ENCODE data around the gene ASCC1. TPM values are rescaled to one million over a fixed set of nuclear protein-coding genes. Genes with fewer than 3 reads are reported as not detected.
"Not testable (repeated sequence)": the region's sequence is repeated elsewhere in the genome, so short reads cannot be mapped to it uniquely, and the experiment has no call there.

Gene ASCC1
- total and polyA plus RNA-seq, 9 donors = 16.2 to 33.0 (median 24.9) TPM

GRCh38 chr10:72223743-72224101 is 7.6 kb upstream of the ASCC1 start:
- no CpG with 5 or more reads among the region's 1 CpG for WGBS (ENCODE audit: insufficient coverage)
- no peaks in the 10 kb centered on the region for H3K9me3 ChIP-seq (replicated peaks; ENCODE audit: control insufficient read depth, low read depth, low read length)
- peak; percentile 42 for DNase-seq
- no peaks in the 10 kb centered on the region for H3K27me3 ChIP-seq (ENCODE audit: control insufficient read depth, insufficient read depth, low read length)
- no peak overlapping the region for H3K4me3 ChIP-seq (ENCODE audit: low read length)
- H3K36me3 ChIP-seq (ENCODE audit: control insufficient read depth, insufficient read depth, low read length) = peaks cover 22% of the 10 kb centered on the region
- no peak overlapping the region for H3K27ac ChIP-seq (ENCODE audit: low read length)
- H3K4me1 ChIP-seq (ENCODE audit: control insufficient read depth, insufficient read depth, low read length) = peaks cover 2% of the 10 kb centered on the region

- Histone ChIP-seq H3K4me3 (ENCODE audit: low read length) (no peak overlapping the region), H3K36me3 (ENCODE audit: control insufficient read depth, insufficient read depth, low read length) (peaks cover 22% of the 10 kb centered on the region), H3K4me1 (ENCODE audit: control insufficient read depth, insufficient read depth, low read length) (peaks cover 8% of the 10 kb centered on the region), H3K27ac (ENCODE audit: low read length) (no peak overlapping the region), H3K27me3 (ENCODE audit: control insufficient read depth, insufficient read depth, low read length) (no peaks in the 10 kb centered on the region), H3K9me3 (replicated peaks; ENCODE audit: control insufficient read depth, low read depth, low read length) (no peaks in the 10 kb centered on the region)
- 100% methylated on average over 1 of the region's 1 CpG for WGBS (ENCODE audit: insufficient coverage)
- no peak for DNase-seq
Observed at GRCh38 chr10:72221278-72221677, 5.2 kb upstream of the ASCC1 start.

GRCh38 chr10:72220637-72221036 is 4.6 kb upstream of the ASCC1 start:
- no peaks in the 10 kb centered on the region for H3K9me3 ChIP-seq (replicated peaks; ENCODE audit: control insufficient read depth, low read depth, low read length)
- peaks cover 8% of the 10 kb centered on the region for H3K4me1 ChIP-seq (ENCODE audit: control insufficient read depth, insufficient read depth, low read length)
- DNase-seq = no peak
- H3K27ac ChIP-seq (ENCODE audit: low read length) = no peak overlapping the region
- peaks cover 22% of the 10 kb centered on the region for H3K36me3 ChIP-seq (ENCODE audit: control insufficient read depth, insufficient read depth, low read length)
- WGBS (ENCODE audit: insufficient coverage) = 100% methylated on average over 2 of the region's 8 CpGs
- H3K4me3 ChIP-seq (ENCODE audit: low read length) = no peak overlapping the region
- H3K27me3 ChIP-seq (ENCODE audit: control insufficient read depth, insufficient read depth, low read length) = no peaks in the 10 kb centered on the region

GRCh38 chr10:72219235-72219814 is 3.2 kb upstream of the ASCC1 start:
- Histone ChIP-seq H3K36me3 (ENCODE audit: control insufficient read depth, insufficient read depth, low read length) (peaks cover 13% of the 10 kb centered on the region), H3K4me1 (ENCODE audit: control insufficient read depth, insufficient read depth, low read length) (peaks cover 14% of the 10 kb centered on the region), H3K9me3 (replicated peaks; ENCODE audit: control insufficient read depth, low read depth, low read length) (no peaks in the 10 kb centered on the region), H3K27me3 (ENCODE audit: control insufficient read depth, insufficient read depth, low read length) (no peaks in the 10 kb centered on the region), H3K4me3 (ENCODE audit: low read length) (no peak overlapping the region), H3K27ac (ENCODE audit: low read length) (no peak overlapping the region)
- no CpG with 5 or more reads among the region's 6 CpGs for WGBS (ENCODE audit: insufficient coverage)
- no peak for DNase-seq

- no peak overlapping the region for H3K4me3 ChIP-seq (ENCODE audit: low read length)
- no peak for DNase-seq
- no CpG with 5 or more reads among the region's 2 CpGs for WGBS (ENCODE audit: insufficient coverage)
- H3K27me3 ChIP-seq (ENCODE audit: control insufficient read depth, insufficient read depth, low read length) = no peaks in the 10 kb centered on the region
- no peak overlapping the region for H3K27ac ChIP-seq (ENCODE audit: low read length)
- peaks cover 7% of the 10 kb centered on the region for H3K36me3 ChIP-seq (ENCODE audit: control insufficient read depth, insufficient read depth, low read length)
- H3K4me1 ChIP-seq (ENCODE audit: control insufficient read depth, insufficient read depth, low read length) = peaks cover 14% of the 10 kb centered on the region
- no peaks in the 10 kb centered on the region for H3K9me3 ChIP-seq (replicated peaks; ENCODE audit: control insufficient read depth, low read depth, low read length)
Observed at GRCh38 chr10:72218726-72219125, 2.6 kb upstream of the ASCC1 start.

GRCh38 chr10:72218325-72218724 is 2.2 kb upstream of the ASCC1 start:
- no peaks in the 10 kb centered on the region for H3K27me3 ChIP-seq (ENCODE audit: control insufficient read depth, insufficient read depth, low read length)
- no peak overlapping the region for H3K4me3 ChIP-seq (ENCODE audit: low read length)
- no peak overlapping the region for H3K27ac ChIP-seq (ENCODE audit: low read length)
- H3K4me1 ChIP-seq (ENCODE audit: control insufficient read depth, insufficient read depth, low read length) = peaks cover 14% of the 10 kb centered on the region
- H3K36me3 ChIP-seq (ENCODE audit: control insufficient read depth, insufficient read depth, low read length) = peaks cover 6% of the 10 kb centered on the region
- no peak for DNase-seq
- no peaks in the 10 kb centered on the region for H3K9me3 ChIP-seq (replicated peaks; ENCODE audit: control insufficient read depth, low read depth, low read length)
- WGBS (ENCODE audit: insufficient coverage) = no CpG with 5 or more reads among the region's 1 CpG

GRCh38 chr10:72211832-72212231 is 4.2 kb downstream of the ASCC1 start:
- not testable (repeated sequence) for H3K4me3 ChIP-seq (ENCODE audit: low read length); H3K27me3 ChIP-seq (ENCODE audit: control insufficient read depth, insufficient read depth, low read length); H3K9me3 ChIP-seq (replicated peaks; ENCODE audit: control insufficient read depth, low read depth, low read length); DNase-seq; H3K4me1 ChIP-seq (ENCODE audit: control insufficient read depth, insufficient read depth, low read length); H3K27ac ChIP-seq (ENCODE audit: low read length)
- 100% methylated on average over 2 of the region's 2 CpGs for WGBS (ENCODE audit: insufficient coverage)
- H3K36me3 ChIP-seq (ENCODE audit: control insufficient read depth, insufficient read depth, low read length) = peaks cover 34% of the 10 kb centered on the region

GRCh38 chr10:72211381-72211780 is 4.7 kb downstream of the ASCC1 start:
- not testable (repeated sequence) for H3K4me3 ChIP-seq (ENCODE audit: low read length); DNase-seq; H3K27ac ChIP-seq (ENCODE audit: low read length); H3K9me3 ChIP-seq (replicated peaks; ENCODE audit: control insufficient read depth, low read depth, low read length); H3K4me1 ChIP-seq (ENCODE audit: control insufficient read depth, insufficient read depth, low read length); H3K27me3 ChIP-seq (ENCODE audit: control insufficient read depth, insufficient read depth, low read length)
- peaks cover 38% of the 10 kb centered on the region for H3K36me3 ChIP-seq (ENCODE audit: control insufficient read depth, insufficient read depth, low read length)
- WGBS (ENCODE audit: insufficient coverage) = 67% methylated on average over 2 of the region's 11 CpGs

- WGBS (ENCODE audit: insufficient coverage) = 58% methylated on average over 1 of the region's 2 CpGs
- H3K27me3 ChIP-seq (ENCODE audit: control insufficient read depth, insufficient read depth, low read length); H3K9me3 ChIP-seq (replicated peaks; ENCODE audit: control insufficient read depth, low read depth, low read length); H3K4me3 ChIP-seq (ENCODE audit: low read length); DNase-seq; H3K4me1 ChIP-seq (ENCODE audit: control insufficient read depth, insufficient read depth, low read length); H3K27ac ChIP-seq (ENCODE audit: low read length): not testable (repeated sequence)
- H3K36me3 ChIP-seq (ENCODE audit: control insufficient read depth, insufficient read depth, low read length) = peaks cover 39% of the 10 kb centered on the region
Observed at GRCh38 chr10:72208526-72208925, 7.5 kb downstream of the ASCC1 start.

GRCh38 chr10:72206511-72207229 is 9.4 kb downstream of the ASCC1 start:
- H3K27me3 ChIP-seq (ENCODE audit: control insufficient read depth, insufficient read depth, low read length) = no peaks in the 10 kb centered on the region
- no peaks in the 10 kb centered on the region for H3K9me3 ChIP-seq (replicated peaks; ENCODE audit: control insufficient read depth, low read depth, low read length)
- 70% methylated on average over 2 of the region's 7 CpGs for WGBS (ENCODE audit: insufficient coverage)
- no peaks in the 10 kb centered on the region for H3K4me1 ChIP-seq (ENCODE audit: control insufficient read depth, insufficient read depth, low read length)
- H3K36me3 ChIP-seq (ENCODE audit: control insufficient read depth, insufficient read depth, low read length) = peaks cover 44% of the 10 kb centered on the region
- H3K4me3 ChIP-seq (ENCODE audit: low read length) = no peak overlapping the region
- DNase-seq = no peak
- H3K27ac ChIP-seq (ENCODE audit: low read length) = no peak overlapping the region
